HG03139 (cell line): Measurements from ENCODE around the gene NLRC5.

Experiments used
- ATAC-seq: cut with Tn5 transposase; IDR thresholded peaks from one replicate; pipeline ENCODE4 v1.9.1; 2021; ENCODE audit not compliant: unreplicated experiment

NLRC5 gene

DNA sequence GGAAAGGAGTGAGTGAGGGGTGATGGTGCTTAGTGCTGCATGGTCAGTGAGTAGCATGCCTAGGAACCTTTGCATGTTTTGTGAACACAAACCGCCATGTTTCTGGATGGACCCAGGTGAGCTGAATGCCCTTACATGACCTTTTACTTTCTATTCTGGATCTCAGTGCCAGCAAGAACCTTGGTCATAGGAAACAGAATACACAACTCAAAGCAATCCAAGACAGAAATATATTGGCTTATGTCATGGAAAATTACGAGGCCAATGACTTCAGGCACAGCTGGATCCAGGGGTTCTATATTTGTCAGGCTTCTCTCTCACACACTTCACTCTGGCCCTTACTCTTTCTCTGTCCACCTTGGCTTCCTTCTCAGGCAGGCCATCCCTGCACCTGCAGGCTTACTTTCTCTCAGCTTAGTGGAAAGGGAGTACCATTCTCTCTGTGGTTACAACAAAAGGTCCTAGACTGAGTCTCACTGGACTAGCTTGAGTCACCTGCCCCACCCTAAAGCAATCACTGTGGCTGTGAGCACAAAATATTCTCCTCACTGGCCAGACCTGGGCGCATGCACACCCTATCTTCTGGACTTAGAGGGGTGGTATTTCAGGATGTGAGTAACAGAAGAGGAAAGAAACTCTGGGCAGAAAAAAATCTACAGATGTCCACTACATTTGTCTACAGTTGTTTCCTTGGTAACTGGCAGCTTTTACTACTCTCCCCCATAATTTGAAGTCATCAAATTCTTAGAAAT, 82.7 kb downstream of the NLRC5 start:
- ATAC-seq, result no peak

DNA sequence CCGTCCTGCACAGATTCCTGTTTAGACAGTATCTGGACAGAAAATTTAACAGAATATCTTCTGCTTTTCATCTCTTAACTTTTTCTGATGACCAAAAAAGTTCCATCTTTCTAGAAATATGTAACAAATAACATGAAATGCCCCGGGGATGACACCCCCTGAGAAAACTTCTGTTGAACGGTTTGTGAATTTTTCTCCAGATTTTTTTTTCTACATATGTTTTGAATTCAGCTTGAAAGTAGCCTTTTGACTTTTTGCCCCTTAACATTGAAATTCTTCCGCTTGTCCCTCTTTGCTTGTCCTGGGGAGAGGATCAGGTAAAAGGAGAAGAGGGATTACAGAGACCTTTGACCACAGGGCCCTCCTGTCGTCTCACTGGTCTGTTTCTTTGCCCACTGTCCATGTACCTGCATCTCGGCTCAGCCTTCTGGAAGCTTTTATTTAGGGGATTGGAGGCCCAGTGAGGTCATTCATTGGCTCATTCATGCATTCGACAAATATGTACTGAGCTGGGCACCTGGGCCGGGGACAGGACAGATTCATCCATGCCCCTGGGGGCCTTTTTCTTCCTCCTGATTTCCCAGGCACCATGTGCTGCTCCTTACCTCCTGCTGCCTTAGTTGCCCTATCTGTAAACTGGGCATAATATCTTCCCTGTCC, 83.4 kb downstream of the NLRC5 start:
- no peak for ATAC-seq

DNA sequence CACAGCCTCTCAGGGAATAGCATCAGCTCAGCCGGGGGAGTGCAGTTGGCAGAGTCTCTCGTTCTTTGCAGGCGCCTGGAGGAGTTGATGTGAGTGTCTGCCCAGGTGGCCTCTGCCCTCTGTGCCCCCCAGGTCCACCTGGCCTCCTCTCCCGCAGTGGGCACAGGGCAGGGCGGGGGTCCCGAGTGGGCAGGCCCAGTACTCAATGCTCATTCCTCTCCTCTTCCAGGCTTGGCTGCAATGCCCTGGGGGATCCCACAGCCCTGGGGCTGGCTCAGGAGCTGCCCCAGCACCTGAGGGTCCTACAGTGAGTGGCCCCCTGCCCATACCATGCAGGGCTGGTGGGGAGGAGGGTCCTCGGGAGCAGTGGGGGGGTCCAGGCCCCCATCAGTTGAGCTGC, 88.4 kb downstream of the NLRC5 start:
- ATAC-seq, result no peak

DNA sequence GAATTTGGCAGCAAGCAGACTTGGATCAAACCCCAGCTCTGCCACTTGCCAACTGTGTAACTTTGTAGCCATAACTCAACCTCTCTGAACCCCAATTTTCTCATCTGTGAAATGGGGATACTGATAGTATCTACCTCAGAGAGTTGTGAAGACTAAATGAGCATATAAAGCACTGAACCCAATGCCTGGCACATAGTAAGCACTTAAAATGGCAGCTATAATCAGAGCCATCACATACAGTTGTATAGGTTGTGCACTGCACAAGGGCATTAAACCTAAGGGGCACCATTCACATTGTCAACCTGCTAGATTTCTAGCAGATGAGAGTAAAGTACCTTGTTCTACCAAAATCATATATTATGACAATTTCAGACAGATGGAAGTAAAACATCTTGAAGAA, 92.4 kb downstream of the NLRC5 start:
- no peak for ATAC-seq

DNA sequence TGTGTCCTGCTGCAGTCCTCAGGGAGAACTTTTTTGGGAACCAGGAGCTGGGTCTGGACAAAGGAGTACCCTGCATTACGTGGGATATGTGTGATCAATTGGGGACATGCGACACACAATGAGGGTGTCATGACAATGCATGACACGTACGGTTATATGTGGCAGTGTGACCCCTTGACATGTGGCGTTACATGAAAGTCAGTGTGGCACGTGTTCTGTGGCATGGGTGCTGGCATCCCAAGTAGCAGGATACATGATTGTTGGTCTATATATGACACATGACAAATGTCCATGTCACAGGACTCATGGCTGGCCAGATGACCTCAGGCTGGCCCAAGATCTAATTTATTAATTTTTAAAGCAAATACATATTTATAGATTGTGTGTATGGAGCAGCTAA, 93.3 kb downstream of the NLRC5 start:
- no peak for ATAC-seq

DNA sequence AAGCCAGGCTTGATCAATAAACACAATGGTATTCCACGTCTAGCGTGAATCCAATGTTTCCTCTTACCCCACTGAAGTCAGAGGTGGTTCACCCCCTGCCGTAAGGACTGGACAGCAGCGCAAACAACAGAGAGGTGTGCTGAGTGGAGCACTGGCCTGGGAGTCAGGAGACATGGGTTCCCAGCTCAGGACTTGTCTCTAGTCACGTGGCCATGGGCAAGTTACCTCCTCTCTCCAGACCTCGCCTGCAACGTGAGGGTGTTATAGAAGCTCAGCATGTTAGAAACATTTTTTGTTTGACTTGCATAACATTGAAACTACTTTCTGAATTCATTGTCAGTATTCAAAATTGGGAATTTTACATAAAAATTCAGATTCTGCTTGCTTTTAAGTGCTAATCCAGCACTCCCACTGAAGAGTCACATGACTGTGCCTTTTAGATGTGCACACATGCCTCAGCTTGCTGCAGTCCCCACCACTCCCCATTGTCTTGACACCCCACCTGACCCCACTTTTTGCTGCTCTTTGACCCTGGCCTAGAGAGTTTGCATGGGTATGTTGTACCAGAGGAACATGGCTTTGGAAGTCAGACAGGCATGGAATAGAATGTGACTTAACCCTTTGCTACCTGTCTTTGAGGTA, 94.2 kb downstream of the NLRC5 start:
- ATAC-seq, result no peak

DNA sequence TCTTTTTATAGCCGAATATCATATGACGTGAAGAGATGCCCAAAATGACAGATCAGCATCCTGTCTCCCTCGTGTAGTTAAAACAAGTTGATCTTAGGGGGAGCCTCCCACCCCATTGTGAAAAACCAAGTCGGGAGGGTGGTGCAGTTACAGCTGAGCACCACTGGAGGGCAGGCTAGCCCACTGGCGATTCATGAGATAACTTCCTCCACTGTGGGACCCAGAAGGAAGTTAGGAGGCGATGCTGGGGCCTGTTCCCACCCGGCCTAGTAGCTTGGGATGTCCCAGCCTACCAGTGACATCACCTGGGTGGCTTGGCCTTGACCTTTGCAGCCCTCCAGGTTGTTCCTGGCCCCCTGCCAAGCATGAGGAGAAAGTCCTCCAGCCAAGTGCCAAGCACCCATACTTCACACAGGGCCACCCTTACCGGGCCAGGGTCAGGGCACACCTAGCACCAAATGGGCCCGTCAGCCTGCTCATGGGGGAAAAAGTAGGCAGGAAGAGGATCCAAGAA, 95.0 kb downstream of the NLRC5 start:
- no peak for ATAC-seq

DNA sequence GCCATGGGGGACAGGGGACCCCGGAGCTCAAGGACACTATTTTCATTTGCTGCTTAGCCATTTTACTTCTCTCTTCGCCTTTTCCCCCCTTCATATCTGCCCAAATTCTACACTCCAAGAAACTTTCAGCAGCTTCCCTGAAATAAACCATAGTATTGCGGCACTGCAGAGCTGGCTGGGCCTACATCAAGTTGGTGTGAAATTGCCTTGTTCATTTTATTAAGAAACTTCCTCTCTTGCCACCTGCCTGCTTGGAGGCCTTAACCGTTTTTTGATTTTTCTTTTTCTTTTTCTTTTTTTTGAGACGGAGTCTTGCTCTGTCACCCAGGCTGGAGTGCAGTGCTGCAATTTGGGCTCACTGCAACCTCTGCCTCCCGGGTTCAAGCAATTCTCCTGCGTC, 95.6 kb downstream of the NLRC5 start:
- no peak for ATAC-seq

DNA sequence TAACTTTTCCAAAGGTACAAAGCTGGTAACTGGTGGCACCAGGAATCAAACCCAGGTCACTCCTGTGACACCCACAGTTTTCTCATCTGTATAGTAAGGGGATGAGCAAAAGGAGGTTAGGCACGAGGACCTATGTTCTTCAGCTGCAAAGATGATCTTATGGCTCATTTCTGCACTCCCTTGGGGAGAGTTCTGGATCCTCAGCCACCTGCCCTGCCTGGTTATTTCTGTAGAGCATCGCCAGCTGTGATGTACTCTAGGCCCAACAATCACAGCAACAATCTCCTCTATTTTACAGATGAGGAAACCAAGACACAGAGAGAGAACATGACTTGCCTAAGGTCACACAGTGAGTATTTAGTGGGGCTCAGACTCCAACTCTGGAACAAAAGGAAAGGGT, 97.6 kb downstream of the NLRC5 start:
- ATAC-seq, result no peak

DNA sequence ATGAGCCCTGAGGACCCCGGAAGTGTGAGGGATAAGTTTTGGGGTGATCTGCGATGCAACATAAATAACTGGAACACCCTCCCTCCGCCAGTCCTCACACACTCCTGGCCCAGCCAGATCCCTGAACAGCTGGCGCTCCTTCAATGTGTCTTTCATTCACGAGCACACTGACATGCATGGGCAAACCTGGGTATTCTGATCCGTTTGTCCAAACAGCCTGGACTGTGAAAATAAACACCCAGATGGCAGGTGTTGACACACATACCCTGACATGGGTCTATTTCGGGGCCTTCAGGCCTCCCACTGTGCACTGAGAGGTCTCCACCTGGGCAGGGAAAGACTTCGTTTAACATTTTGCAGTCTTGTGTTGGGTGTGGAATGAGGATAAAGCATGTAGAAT, 100.0 kb downstream of the NLRC5 start:
- ATAC-seq, result no peak

DNA sequence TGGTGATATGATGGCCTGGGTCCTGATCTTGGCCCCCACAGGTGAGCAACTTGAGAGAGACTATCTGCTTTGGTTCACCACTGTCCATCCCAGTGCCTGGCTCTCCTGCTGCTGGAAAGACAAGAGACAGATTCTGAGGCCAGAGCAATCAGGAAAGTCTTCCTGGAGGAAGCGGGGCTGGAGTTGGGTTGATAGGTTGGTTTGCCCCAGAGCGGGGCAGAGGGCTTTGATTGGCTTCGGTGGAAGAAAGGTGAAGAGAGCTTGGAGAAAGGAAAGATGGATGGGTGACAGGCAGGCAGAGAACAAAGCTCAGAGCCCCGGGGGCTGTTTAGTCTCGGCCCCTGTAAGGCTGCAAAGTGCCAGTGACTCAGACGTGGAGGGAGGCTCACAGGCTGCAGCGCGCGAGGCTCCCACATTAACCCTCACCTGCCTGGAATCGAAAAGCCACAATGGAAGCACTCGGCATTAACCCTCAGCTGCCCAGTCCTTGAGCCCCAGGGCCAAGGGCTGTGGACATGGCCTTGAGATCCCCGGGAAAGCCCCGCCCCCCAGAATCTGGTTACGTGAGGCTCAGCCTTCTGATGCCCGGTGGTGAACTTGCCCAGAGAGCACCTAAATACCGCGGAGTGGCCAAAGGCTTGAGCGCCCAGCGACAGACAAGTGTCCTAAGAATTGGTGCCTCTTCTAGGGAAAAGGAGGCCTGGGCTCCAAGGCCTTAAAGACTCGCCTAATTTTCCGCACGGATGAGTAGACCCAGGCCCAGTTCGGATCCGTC, 102.0 kb downstream of the NLRC5 start:
- ATAC-seq, result no peak

DNA sequence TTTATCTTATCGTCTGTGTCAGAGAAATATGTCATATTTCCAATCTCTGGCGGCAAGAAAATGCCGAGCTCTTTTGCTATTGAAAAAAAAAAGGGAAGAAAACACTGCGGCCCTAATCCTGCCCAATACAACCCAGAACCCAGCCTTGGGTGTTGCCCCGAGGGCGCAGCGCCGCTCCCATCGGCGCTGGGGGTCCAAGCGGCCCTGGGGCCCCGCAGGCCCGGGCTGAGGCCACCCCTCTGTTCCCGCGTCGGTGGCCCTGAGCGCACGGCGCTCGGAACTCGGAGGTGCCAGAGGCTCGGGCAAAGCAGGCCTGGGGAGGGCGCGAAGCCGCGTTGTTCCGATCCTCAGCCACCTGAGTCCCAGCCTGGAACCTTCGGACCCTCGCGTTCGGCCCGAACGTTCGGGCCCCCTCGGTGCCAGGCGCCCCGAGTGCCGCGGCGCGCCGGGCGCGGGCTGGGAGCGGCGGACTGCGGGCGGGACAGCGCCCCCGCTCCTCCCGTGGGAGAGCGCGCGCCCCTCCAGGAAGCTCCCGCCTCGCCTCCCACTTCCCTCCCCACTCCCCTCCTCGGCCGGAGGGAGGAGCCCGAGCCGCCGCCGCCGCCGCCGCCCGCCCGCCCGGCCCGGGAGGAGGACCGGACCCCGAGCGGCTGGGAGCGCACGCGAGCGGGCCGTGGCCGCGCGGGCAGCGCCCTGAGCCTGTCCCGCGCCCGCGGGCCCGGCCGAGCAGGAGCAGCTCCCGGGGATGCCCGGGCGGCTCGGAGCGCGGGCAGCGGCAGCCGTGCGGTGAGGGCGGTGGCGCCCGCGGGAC, 102.8 kb downstream of the NLRC5 start, which contains the start of gene CPNE2:
Gene CPNE2 (plus strand): TSS at position 609 of the 811 bp plus-strand sequence. CDS start 18,160 bp downstream, outside the sequence.
- no peak for ATAC-seq

DNA sequence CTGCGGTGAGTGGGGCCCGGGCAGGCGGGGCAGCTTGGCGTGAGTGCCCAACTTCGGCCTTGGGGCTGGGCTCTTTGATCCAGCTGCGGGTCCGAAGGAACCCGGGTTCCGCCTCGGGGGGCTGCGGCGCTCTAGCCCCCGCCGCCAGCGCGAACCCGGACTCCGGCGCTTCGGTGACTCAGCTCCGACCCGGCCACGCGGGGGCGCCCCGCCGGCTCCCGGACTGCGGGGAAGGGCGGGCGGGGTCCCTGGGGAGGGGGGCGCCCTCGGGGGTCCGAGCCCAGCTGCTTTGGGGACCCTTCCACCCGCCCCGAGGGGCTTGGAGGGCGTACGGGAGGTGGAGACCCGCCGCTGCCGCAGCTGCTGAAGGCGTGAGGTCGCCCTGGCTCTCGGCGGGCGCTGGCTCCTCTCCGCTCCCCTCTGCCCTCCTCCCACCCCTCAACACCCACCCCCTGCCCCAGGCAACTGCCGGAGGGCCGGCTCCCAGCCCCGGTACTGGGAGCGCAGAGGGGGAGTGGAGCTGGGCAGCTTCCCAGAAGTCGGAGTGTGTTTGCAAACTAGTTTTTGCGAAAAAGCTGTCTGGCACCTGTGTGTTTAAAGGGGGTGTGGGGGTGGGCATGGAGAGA, 103.5 kb downstream of the NLRC5 start:
- ATAC-seq, result no peak

DNA sequence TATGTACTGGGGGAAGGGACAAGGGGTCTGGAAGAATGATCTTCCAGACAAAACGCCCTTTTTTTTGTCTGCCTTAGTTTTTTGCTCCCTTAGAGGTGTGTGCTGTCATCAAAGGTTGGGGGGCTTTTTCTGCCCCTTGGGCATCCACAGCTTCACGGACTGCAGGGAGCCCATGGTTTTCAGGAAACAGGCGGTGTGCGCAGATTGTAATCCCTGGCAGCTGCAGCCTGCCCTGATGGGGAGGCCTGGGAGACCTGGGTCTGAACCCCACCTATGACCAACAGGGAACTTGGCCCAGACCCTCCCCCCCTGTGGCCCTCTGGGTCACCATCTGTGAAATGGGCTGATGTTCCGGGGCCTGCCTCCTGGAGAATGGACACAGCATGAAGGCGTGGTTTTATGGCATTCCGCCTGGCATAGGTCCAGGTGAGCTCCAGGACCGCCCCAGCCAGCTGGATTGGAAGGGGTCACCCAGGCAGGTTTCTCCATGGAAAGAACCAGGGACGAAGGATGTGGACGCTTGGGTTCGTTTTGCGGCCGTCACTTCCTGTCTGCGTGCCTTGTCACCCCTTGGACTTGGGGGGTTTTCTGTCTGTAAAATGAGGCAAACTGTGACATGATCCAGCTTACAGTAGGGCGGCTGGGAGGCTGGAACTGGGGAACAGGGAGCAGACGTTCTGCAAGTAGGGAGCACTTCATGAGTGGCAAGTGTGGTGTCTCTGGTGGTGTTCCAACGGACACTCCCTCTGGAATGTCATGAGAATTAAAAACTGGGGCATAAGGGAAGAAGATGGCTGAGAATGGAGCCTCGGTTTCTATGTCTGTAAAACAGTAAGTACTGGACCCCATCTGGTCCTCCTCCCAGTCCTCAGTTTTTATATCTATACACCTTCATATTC, 104.6 kb downstream of the NLRC5 start:
- ATAC-seq, result no peak

DNA sequence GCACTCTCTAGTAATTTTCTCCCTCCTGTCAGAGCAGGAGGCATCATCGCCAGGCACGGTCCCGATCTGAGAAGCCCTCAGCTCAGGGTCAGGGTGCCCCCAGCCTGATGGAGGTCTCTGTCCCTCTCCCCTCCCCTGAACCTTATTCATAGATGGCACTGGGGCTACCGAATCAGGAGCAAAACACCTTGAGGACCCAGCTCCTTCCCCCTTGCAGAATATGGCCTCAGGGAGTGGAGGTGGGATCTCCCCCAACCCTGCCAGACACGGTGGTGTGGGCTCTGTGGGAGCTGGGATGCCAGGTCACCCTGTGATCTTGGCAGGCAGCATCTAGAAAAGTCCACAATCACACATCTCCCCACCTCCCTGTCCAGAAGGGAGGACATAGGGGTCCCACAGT, 105.6 kb downstream of the NLRC5 start:
- no peak for ATAC-seq

DNA sequence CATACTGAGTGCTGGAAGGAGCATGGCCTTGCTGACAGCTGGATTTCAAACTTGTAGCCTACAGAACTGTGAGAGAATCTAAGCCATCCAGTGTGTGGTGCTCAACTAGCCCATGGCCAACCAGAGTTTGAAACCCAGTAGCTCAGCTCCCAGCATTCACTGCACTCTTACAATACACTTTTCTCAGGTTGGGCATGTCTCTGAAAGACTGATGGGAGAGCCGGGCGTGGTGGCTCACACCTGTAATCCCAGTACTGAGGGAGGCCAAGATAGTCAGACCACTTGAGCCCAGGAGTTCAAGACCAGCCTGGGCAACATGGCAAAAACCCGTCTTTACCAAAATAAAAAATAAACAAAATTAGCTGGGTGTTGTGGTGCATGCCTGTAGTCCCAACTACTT, 106.8 kb downstream of the NLRC5 start:
- no peak for ATAC-seq

DNA sequence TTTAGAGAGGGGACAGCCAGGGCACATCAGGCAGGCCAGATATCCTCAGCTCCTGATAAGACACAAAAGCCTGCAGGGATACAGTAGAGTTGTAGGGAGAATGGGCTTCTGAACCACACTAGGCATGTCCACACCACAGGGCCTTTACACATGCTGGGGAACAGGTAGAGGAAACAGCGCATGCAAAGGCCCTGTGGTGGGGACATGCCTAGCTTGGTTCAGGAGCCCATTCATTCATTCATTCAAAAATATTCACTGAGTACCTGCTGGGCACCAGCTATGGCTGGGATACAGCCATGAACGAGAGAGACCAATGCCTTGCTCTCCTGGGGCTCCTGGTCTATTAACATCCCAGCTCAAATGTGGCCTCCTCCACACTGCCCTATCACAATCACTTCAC, 107.4 kb downstream of the NLRC5 start:
- no peak for ATAC-seq

DNA sequence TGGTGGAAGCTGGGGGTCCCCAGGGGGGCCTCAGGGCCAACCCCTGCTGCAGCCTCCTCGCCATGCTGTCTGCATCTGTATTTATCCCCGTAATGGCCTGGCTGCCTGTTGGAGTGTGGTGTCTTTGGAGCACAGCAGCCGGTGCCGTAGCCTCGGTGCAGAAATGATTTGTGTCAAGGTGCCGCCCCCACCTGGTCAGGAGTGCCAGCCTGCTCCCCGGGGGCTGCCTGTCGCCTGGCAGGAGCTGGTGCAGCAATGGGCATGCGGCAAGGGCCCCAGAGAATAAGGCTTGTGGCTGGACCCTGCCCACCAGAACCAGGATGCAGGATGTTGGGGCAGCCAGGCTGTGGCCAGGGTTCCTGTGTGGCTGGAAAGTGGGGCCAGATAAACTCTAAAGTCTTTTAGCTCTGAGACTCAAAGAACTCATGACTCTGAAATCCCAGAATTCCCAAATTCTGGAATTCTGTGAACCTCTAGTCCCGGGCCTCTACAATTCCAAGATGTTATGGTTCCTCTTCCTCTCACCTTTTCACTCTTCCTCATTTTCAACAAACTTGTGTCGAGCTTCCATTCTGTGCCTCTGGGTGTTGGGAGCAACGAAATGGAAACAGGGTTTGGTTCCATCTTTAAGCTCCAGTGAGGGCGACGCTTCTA, 109.0 kb downstream of the NLRC5 start:
- no peak for ATAC-seq
